ENCODE data around the gene PTPRD.

DNA sequence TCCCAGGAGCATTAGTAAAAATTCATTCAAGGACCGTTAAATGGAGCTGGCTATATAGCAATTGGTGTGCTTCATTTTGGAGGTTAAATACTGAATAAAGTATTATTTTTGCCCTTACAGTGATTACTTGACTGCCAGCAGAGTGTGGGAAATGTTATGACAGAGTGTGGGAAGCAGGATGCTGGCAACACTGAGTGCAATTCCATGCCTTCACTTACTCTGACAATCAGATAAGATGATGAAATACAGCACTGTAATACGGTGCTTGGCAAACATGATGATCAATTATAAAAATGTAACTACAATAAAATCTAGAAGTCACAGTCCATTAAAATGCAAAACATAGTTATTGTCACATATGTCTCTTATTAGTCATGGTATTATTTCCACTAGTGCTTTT is 651.3 kb downstream of the PTPRD start:
- no peak for TF ChIP-seq YY1 (IDR thresholded peaks at IDR 0.05; ENCODE audit: insufficient read depth, insufficient read length)
- no peak for TF ChIP-seq SUZ12 (IDR thresholded peaks at IDR 0.05; ENCODE audit: extremely low read depth, insufficient read depth, insufficient read length)
- no peak for TF ChIP-seq ZNF274 (IDR thresholded peaks at IDR 0.05; ENCODE audit: low read depth, low read length)
